Neural cell (in vitro differentiated cells): ENCODE data around the gene HS1BP3. TPM values are rescaled to one million over a fixed set of nuclear protein-coding genes. Genes with fewer than 3 reads are reported as not detected.

Experiments
- H2AFZ ChIP-seq: fragments of 200-600, 300-800 bp; sonication (generic), shearing (Covaris generic); 2 replicates; pipeline ENCODE4 v1.6.0; 2014; ENCODE audit warnings: low read depth, mild to moderate bottlenecking, antibody characterized with exemption, low read length, moderate library complexity
- H3F3A ChIP-seq: fragments of 200-600 bp; shearing (Covaris generic); 2 replicates; pipeline ENCODE4 v1.6.1; 2016; ENCODE audit warnings: mild to moderate bottlenecking, moderate library complexity, mixed read lengths, antibody characterized with exemption, low read length; ENCODE audit not compliant: insufficient read depth, poor library complexity, severe bottlenecking
- H3K27ac ChIP-seq: fragments of 200-600, 300-800 bp; sonication (generic), shearing (Covaris generic); 2 replicates; pipeline ENCODE4 v1.5.1; 2014; ENCODE audit warnings: mild to moderate bottlenecking, low read length, moderate library complexity
- H3K27me3 ChIP-seq: fragments of 300-800, 200-600 bp; sonication (generic), shearing (Covaris generic); 2 replicates; pipeline ENCODE4 v1.6.0; 2014; ENCODE audit warnings: mild to moderate bottlenecking, low read depth, low read length, moderate library complexity; ENCODE audit not compliant: insufficient read depth
- H3K36me3 ChIP-seq: fragments of 300-800, 200-600 bp; sonication (generic), shearing (Covaris generic); 2 replicates; pipeline ENCODE4 v1.5.1; 2014; ENCODE audit warnings: mild to moderate bottlenecking, antibody characterized with exemption, low read length, moderate library complexity; ENCODE audit not compliant: insufficient read depth
- H3K4me2 ChIP-seq: fragments of 300-800, 200-600 bp; sonication (generic), shearing (Covaris generic); 2 replicates; pipeline ENCODE4 v1.6.0; 2014; ENCODE audit warnings: mild to moderate bottlenecking, low read length
- H3K4me3 ChIP-seq: fragments of 300-800, 200-600 bp; sonication (generic), shearing (Covaris generic); 2 replicates; pipeline ENCODE4 v1.5.1; 2014; ENCODE audit warnings: mild to moderate bottlenecking, low read length, moderate library complexity
- H3K79me2 ChIP-seq: fragments of 200-600 bp; shearing (Covaris generic); replicated peaks from 2 replicates; pipeline ENCODE4 v1.6.0; 2014; ENCODE audit warnings: mild to moderate bottlenecking, low read length, moderate library complexity; ENCODE audit not compliant: insufficient read depth
- H3K9ac ChIP-seq: fragments of 300-800, 200-600 bp; sonication (generic), shearing (Covaris generic); 2 replicates; pipeline ENCODE4 v1.6.1; 2016; ENCODE audit warnings: mild to moderate bottlenecking, low read length, mixed read lengths
- H3K9me2 ChIP-seq: fragments of 200-600 bp; shearing (Covaris generic); 2 replicates; pipeline ENCODE4 v1.6.1; 2016; ENCODE audit warnings: mild to moderate bottlenecking, low read length, mixed read lengths; ENCODE audit not compliant: insufficient read depth
- H3K9me3 ChIP-seq: fragments of 200-600, 300-800 bp; sonication (generic), shearing (Covaris generic); 2 replicates; pipeline ENCODE4 v1.6.1; 2016; ENCODE audit warnings: mild to moderate bottlenecking, mixed run types, low read length, moderate library complexity, mixed read lengths
- H4K20me1 ChIP-seq: fragments of 200-600 bp; shearing (Covaris generic); 2 replicates; pipeline ENCODE4 v1.6.1; 2016; ENCODE audit warnings: mild to moderate bottlenecking, mixed run types; ENCODE audit not compliant: insufficient read depth
- CTCF ChIP-seq: fragments of 450-650 bp; IDR thresholded peaks from 2 replicates; pipeline ENCODE4 v1.5.1; 2014; ENCODE audit warnings: antibody characterized with exemption, mild to moderate bottlenecking, moderate library complexity; ENCODE audit not compliant: poor library complexity, severe bottlenecking
- EP300 ChIP-seq: fragments of 450-650 bp; conservative IDR thresholded peaks from 2 replicates; pipeline ENCODE4 v1.6.1; 2014; ENCODE audit warnings: antibody characterized with exemption, mild to moderate bottlenecking, moderate library complexity; ENCODE audit not compliant: poor library complexity, severe bottlenecking
- EZH2 ChIP-seq: fragments of 200-600, 300-800 bp; shearing (Covaris generic), sonication (generic); IDR thresholded peaks from 2 replicates; pipeline ENCODE4 v1.6.1; 2014; ENCODE audit warnings: antibody characterized with exemption, low read length, borderline replicate concordance, mild to moderate bottlenecking; ENCODE audit not compliant: insufficient read depth, poor library complexity, severe bottlenecking
- MXI1 ChIP-seq: fragments of 450-650 bp; conservative IDR thresholded peaks from 2 replicates; pipeline ENCODE4 v1.6.1; 2014; ENCODE audit warnings: antibody characterized with exemption, mild to moderate bottlenecking; ENCODE audit not compliant: poor library complexity, severe bottlenecking
- RAD21 ChIP-seq: fragments of 450-650 bp; conservative IDR thresholded peaks from 2 replicates; pipeline ENCODE4 v1.6.1; 2014; ENCODE audit warnings: antibody characterized with exemption, mild to moderate bottlenecking, moderate library complexity
- REST ChIP-seq: IDR thresholded peaks from 2 replicates; pipeline ENCODE4 v1.6.1; 2012; ENCODE audit warnings: borderline replicate concordance
- SMC3 ChIP-seq: fragments of 450-650 bp; conservative IDR thresholded peaks from 2 replicates; pipeline ENCODE4 v1.6.1; 2014; ENCODE audit warnings: antibody characterized with exemption, mild to moderate bottlenecking, moderate library complexity; ENCODE audit not compliant: poor library complexity
- TAF1 ChIP-seq: IDR thresholded peaks from 2 replicates; pipeline ENCODE4 v1.6.1; 2012; ENCODE audit warnings: low read depth
- polyA plus RNA-seq: library from polyadenylated mRNA; depleted of rRNA; stranded (reverse); fragments of >200 nt; gene quantifications from 2 replicates; pipeline ENCODE4 v1.2.3, GENCODE V29; 2014

The HS1BP3 gene
- polyA plus RNA-seq, 1 donor from 2014 or later = 8.9 TPM

GRCh38 chr2:20578895-20579825 is 71.7 kb downstream of the HS1BP3 start:
- no peak overlapping the region for H2AFZ ChIP-seq

More at GRCh38 chr2:20578895-20579825, 71.7 kb downstream of the HS1BP3 start:
- H3K4me2 ChIP-seq = no peak overlapping the region
- H3K9me2 ChIP-seq = no peaks in the 10 kb centered on the region
- no peak overlapping the region for H3K9ac ChIP-seq
- H3K79me2 ChIP-seq = no peaks in the 10 kb centered on the region
- no peak for TF ChIP-seq EP300
- no peak for TF ChIP-seq SMC3
- no peak for TF ChIP-seq CTCF
- TF ChIP-seq REST = no peak
- no peak for TF ChIP-seq RAD21
- no peak for TF ChIP-seq EZH2
- TF ChIP-seq TAF1 = no peak
- no peak for TF ChIP-seq MXI1
- no peaks in the 10 kb centered on the region for H3K27me3 ChIP-seq
- H3F3A ChIP-seq = no peaks in the 10 kb centered on the region
- H3K4me3 ChIP-seq = no peak overlapping the region
- no peaks in the 10 kb centered on the region for H3K9me3 ChIP-seq
- no peaks in the 10 kb centered on the region for H3K36me3 ChIP-seq
- no peak overlapping the region for H3K27ac ChIP-seq
- H4K20me1 ChIP-seq = no peaks in the 10 kb centered on the region
